Liver (tissue), 3 donors: ENCODE results near the gene TTC9C.

Source experiments
- RAD21 ChIP-seq, 2 donors: IDR thresholded peaks; 2 replicates each; pipeline ENCODE4 v1.6.1; 2016; ENCODE audit warnings: antibody characterized with exemption in 2 of 2, mild to moderate bottlenecking in 2 of 2
- TAF1 ChIP-seq: conservative IDR thresholded peaks from 2 replicates; pipeline ENCODE4 v1.6.1; 2016; ENCODE audit warnings: antibody characterized with exemption, mild to moderate bottlenecking
- TF ChIP-seq, protein P1 (sequence below): fragments of 150-350 bp; IDR thresholded peaks from 2 replicates; pipeline ENCODE4 v1.5.1; 2017; ENCODE audit warnings: improper control_type of control experiment, low read depth, low read length; ENCODE audit not compliant: missing input control
- donor health status: healthy.
- donor health status: healthy.

DNA sequence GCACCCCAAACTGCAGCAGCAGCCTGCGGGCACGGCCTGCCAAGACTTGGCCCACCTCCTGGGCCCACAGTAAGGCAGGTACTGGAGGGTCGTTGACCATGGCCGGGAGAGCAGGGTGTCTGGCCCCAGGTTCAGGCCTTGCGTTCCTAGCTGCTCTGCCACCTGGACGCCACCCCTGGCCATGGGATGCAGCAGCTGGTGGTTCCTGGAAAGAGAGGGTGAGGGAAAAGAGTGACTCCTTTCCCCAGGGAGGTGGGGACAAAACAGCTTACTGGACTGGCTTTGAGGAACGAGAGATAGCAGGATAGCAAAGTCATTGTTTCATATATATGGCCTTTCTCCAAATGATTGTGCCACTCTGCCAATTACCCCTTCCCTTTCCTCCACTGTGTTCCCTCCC is 22.9 kb upstream of the TTC9C start:
- TF ChIP-seq, protein P1, sequence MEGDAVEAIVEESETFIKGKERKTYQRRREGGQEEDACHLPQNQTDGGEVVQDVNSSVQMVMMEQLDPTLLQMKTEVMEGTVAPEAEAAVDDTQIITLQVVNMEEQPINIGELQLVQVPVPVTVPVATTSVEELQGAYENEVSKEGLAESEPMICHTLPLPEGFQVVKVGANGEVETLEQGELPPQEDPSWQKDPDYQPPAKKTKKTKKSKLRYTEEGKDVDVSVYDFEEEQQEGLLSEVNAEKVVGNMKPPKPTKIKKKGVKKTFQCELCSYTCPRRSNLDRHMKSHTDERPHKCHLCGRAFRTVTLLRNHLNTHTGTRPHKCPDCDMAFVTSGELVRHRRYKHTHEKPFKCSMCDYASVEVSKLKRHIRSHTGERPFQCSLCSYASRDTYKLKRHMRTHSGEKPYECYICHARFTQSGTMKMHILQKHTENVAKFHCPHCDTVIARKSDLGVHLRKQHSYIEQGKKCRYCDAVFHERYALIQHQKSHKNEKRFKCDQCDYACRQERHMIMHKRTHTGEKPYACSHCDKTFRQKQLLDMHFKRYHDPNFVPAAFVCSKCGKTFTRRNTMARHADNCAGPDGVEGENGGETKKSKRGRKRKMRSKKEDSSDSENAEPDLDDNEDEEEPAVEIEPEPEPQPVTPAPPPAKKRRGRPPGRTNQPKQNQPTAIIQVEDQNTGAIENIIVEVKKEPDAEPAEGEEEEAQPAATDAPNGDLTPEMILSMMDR = no peak
- TF ChIP-seq TAF1 (no peak), RAD21 (IDR thresholded peaks at IDR 0.05) (no peak)
